Gastroesophageal sphincter (tissue), 3 donors: Measurements from ENCODE around the gene CDH4.

Experiments used
- EP300 ChIP-seq: sonication (generic); formaldehyde crosslinking; IDR thresholded peaks from one replicate; pipeline ENCODE4 v1.6.1; 2017; ENCODE audit warnings: antibody characterized with exemption, mild to moderate bottlenecking
- POLR2A ChIP-seq, 2 donors: fragments of 450-650 bp; IDR thresholded peaks; one replicate each; pipeline ENCODE4 v1.6.1; 2017; ENCODE audit warnings: antibody characterized with exemption in 2 of 2, mild to moderate bottlenecking in 2 of 2, moderate library complexity in 1 of 2
- POLR2AphosphoS5 ChIP-seq: sonication (generic); formaldehyde crosslinking; IDR thresholded peaks from one replicate; pipeline ENCODE4 v1.6.1; 2017; ENCODE audit warnings: antibody characterized with exemption
- TF ChIP-seq, protein P1 (sequence below), 4 experiments: fragments of 200-600 bp in 2 of 4; fragments of 450-650 bp in 2 of 4; sonication (generic) in 1 of 4; IDR thresholded peaks; one replicate each; pipeline ENCODE4 v1.5.1; 2017 to 2019; ENCODE audit warnings: antibody characterized with exemption in 4 of 4, mild to moderate bottlenecking in 2 of 4, moderate library complexity in 2 of 4

DNA sequence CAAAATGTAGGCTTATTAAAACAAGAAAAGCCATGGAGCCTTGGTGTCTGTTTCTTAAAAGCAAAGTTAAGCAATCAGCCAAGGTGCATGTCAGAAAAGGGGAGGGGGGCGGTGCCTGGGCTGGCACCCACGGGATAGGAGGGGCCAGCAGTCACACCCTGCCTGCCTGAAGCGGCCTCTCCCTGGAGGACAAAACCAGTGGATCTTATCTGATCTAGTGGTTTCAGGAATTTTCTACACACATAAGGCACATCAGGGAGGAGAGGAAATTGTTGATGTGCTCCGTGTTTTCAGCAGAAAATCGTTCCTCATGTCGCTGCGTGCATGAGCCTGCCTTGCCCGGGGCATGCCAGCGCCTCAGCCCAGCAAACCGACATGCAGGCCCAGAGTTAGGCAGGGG lies 537.3 kb downstream of the CDH4 start:
- no peak for TF ChIP-seq EP300
- TF ChIP-seq, protein P1, sequence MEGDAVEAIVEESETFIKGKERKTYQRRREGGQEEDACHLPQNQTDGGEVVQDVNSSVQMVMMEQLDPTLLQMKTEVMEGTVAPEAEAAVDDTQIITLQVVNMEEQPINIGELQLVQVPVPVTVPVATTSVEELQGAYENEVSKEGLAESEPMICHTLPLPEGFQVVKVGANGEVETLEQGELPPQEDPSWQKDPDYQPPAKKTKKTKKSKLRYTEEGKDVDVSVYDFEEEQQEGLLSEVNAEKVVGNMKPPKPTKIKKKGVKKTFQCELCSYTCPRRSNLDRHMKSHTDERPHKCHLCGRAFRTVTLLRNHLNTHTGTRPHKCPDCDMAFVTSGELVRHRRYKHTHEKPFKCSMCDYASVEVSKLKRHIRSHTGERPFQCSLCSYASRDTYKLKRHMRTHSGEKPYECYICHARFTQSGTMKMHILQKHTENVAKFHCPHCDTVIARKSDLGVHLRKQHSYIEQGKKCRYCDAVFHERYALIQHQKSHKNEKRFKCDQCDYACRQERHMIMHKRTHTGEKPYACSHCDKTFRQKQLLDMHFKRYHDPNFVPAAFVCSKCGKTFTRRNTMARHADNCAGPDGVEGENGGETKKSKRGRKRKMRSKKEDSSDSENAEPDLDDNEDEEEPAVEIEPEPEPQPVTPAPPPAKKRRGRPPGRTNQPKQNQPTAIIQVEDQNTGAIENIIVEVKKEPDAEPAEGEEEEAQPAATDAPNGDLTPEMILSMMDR (IDR thresholded peaks at IDR 0.05), result no peak
- TF ChIP-seq POLR2A (IDR thresholded peaks at IDR 0.05), result no peak
- TF ChIP-seq POLR2AphosphoS5, result no peak
